GM12872 (cell line): ENCODE data around the gene RYK.

Source experiments
- CTCF ChIP-seq: IDR thresholded peaks from 3 replicates; pipeline ENCODE4 v1.5.1; 2011; ENCODE audit warnings: low read depth, mild to moderate bottlenecking, low read length, moderate library complexity; ENCODE audit not compliant: insufficient read depth

Gene RYK

DNA sequence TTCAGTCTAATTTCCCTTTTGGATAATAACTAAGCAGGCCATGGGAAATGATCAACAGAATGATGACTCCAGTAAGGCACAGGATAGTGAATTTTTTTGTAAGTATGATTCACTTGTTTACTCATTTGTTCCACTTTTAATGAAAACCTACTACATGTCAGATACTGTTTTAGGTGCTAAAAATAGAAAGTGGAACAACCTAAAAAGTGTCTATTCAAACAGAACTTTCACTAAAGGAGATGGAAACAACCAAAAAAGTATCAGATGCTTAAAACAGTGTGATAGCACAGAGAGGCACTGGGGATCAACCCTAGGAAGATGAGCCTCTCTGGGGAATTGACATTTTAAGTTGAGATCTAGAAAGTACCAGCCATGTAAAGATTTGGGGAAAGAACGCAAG lies 11.1 kb downstream of the RYK start:
- no peak for TF ChIP-seq CTCF

GRCh38 chr3:134237454-134238145 lies 13.1 kb downstream of the RYK start:
- no peak for TF ChIP-seq CTCF

GRCh38 chr3:134236505-134237170 lies 14.0 kb downstream of the RYK start:
- no peak for TF ChIP-seq CTCF

GRCh38 chr3:134235577-134236076 lies 15.0 kb downstream of the RYK start:
- TF ChIP-seq CTCF, result no peak

- TF ChIP-seq CTCF, result no peak
Measured at GRCh38 chr3:134232951-134233350, 17.7 kb downstream of the RYK start.

DNA sequence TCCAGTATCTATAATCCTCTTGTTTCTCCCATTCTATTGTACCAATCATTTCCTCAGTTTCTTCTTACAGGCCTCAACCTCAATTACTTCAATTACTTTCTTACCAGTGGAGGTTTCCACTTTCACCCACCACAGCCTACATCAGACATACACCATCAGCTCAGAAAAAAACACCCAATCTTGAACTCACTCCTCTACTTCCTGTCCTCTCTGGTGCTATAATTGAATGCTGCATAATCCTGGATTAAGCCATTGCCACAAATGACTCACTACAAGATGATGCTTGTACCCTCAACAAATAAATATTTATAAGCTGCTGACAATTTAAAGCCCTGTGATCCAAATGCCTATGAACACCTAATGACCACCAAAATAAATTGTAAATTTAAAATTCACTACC lies 18.5 kb downstream of the RYK start:
- TF ChIP-seq CTCF, result no peak

GRCh38 chr3:134231131-134231530 lies 19.5 kb downstream of the RYK start:
- no peak for TF ChIP-seq CTCF
